H1 (cell line): ENCODE results near the gene CDKN2B. TPM values are rescaled to one million over a fixed set of nuclear protein-coding genes. Genes with fewer than 3 reads are reported as not detected.

Experiments used
- BACH1 ChIP-seq: IDR thresholded peaks from 2 replicates; pipeline ENCODE4 v1.6.1; 2012; ENCODE audit warnings: low read length, improper control_type of control experiment
- BRCA1 ChIP-seq: IDR thresholded peaks from 2 replicates; pipeline ENCODE4 v1.6.1; 2012; ENCODE audit warnings: low read depth, low read length, improper control_type of control experiment
- CTCF ChIP-seq, 3 experiments: IDR thresholded peaks; 1 replicate in 2 of 3; 2 replicates in 1 of 3; pipeline versions ENCODE4 v1.5.1 to v1.6.1; 2011; ENCODE audit warnings: low read length in 3 of 3, mild to moderate bottlenecking in 3 of 3, inconsistent platforms in 2 of 3, low read depth in 1 of 3, moderate library complexity in 1 of 3; ENCODE audit not compliant: insufficient read depth in 1 of 3; ENCODE audit errors: control extremely low read depth in 1 of 3
- POU5F1 ChIP-seq: IDR thresholded peaks from 2 replicates; pipeline ENCODE4 v1.6.1; 2011; ENCODE audit warnings: low read depth, mild to moderate bottlenecking, low read length, moderate library complexity
- SP2 ChIP-seq: IDR thresholded peaks from 2 replicates; pipeline ENCODE4 v1.6.1; 2012; ENCODE audit warnings: mild to moderate bottlenecking, low read length, inconsistent platforms
- TAF1 ChIP-seq: IDR thresholded peaks from 2 replicates; pipeline ENCODE4 v1.6.1; 2011; ENCODE audit warnings: mild to moderate bottlenecking, low read depth, low read length
- polyA plus RNA-seq, 7 experiments: library from polyadenylated mRNA; depleted of rRNA in 3 of 7; stranded (reverse) in 5 of 7; unstranded in 2 of 7; fragments of >200 nt in 5 of 7; fragments of 200-250 nt in 2 of 7; gene quantifications; 1 replicate in 5 of 7; 2 replicates in 1 of 7; 4 replicates in 1 of 7; pipeline versions ENCODE4 v1.2.1 to v1.2.3, GENCODE V29; 2011 to 2013; ENCODE audit warnings: missing spikeins in 2 of 7, mixed read lengths in 2 of 7
- total RNA-seq: library from RNA; stranded (reverse); fragmentation: NEBNext Ultra II Directional; extraction: Animal tissue kit (Norgen Biotek cat#: 25700); gene quantifications from 2 replicates; pipeline ENCODE4 v1.2.1, GENCODE V29; 2021
- TF ChIP-seq, protein P1 (sequence below): fragments of 300-600 bp; sonication (generic); IDR thresholded peaks from 2 replicates; pipeline ENCODE4 v1.7.1; 2012; ENCODE audit warnings: low read length, moderate library complexity, mild to moderate bottlenecking, inconsistent platforms; ENCODE audit not compliant: insufficient replicate concordance
- TF ChIP-seq, protein P2 (sequence below): IDR thresholded peaks from 2 replicates; pipeline ENCODE4 v1.6.1; 2011; ENCODE audit warnings: low read length, improper control_type of control experiment

CDKN2B gene
- total and polyA plus RNA-seq, 2 of the 8 experiments (the other 6 are each of a cell fraction or from before 2014, with no cell fraction given), result 0.20 to 0.88 TPM

GRCh38 chr9:22002038-22002437, 7.1 kb downstream of the CDKN2B start (continued):
- TF ChIP-seq, protein P1, sequence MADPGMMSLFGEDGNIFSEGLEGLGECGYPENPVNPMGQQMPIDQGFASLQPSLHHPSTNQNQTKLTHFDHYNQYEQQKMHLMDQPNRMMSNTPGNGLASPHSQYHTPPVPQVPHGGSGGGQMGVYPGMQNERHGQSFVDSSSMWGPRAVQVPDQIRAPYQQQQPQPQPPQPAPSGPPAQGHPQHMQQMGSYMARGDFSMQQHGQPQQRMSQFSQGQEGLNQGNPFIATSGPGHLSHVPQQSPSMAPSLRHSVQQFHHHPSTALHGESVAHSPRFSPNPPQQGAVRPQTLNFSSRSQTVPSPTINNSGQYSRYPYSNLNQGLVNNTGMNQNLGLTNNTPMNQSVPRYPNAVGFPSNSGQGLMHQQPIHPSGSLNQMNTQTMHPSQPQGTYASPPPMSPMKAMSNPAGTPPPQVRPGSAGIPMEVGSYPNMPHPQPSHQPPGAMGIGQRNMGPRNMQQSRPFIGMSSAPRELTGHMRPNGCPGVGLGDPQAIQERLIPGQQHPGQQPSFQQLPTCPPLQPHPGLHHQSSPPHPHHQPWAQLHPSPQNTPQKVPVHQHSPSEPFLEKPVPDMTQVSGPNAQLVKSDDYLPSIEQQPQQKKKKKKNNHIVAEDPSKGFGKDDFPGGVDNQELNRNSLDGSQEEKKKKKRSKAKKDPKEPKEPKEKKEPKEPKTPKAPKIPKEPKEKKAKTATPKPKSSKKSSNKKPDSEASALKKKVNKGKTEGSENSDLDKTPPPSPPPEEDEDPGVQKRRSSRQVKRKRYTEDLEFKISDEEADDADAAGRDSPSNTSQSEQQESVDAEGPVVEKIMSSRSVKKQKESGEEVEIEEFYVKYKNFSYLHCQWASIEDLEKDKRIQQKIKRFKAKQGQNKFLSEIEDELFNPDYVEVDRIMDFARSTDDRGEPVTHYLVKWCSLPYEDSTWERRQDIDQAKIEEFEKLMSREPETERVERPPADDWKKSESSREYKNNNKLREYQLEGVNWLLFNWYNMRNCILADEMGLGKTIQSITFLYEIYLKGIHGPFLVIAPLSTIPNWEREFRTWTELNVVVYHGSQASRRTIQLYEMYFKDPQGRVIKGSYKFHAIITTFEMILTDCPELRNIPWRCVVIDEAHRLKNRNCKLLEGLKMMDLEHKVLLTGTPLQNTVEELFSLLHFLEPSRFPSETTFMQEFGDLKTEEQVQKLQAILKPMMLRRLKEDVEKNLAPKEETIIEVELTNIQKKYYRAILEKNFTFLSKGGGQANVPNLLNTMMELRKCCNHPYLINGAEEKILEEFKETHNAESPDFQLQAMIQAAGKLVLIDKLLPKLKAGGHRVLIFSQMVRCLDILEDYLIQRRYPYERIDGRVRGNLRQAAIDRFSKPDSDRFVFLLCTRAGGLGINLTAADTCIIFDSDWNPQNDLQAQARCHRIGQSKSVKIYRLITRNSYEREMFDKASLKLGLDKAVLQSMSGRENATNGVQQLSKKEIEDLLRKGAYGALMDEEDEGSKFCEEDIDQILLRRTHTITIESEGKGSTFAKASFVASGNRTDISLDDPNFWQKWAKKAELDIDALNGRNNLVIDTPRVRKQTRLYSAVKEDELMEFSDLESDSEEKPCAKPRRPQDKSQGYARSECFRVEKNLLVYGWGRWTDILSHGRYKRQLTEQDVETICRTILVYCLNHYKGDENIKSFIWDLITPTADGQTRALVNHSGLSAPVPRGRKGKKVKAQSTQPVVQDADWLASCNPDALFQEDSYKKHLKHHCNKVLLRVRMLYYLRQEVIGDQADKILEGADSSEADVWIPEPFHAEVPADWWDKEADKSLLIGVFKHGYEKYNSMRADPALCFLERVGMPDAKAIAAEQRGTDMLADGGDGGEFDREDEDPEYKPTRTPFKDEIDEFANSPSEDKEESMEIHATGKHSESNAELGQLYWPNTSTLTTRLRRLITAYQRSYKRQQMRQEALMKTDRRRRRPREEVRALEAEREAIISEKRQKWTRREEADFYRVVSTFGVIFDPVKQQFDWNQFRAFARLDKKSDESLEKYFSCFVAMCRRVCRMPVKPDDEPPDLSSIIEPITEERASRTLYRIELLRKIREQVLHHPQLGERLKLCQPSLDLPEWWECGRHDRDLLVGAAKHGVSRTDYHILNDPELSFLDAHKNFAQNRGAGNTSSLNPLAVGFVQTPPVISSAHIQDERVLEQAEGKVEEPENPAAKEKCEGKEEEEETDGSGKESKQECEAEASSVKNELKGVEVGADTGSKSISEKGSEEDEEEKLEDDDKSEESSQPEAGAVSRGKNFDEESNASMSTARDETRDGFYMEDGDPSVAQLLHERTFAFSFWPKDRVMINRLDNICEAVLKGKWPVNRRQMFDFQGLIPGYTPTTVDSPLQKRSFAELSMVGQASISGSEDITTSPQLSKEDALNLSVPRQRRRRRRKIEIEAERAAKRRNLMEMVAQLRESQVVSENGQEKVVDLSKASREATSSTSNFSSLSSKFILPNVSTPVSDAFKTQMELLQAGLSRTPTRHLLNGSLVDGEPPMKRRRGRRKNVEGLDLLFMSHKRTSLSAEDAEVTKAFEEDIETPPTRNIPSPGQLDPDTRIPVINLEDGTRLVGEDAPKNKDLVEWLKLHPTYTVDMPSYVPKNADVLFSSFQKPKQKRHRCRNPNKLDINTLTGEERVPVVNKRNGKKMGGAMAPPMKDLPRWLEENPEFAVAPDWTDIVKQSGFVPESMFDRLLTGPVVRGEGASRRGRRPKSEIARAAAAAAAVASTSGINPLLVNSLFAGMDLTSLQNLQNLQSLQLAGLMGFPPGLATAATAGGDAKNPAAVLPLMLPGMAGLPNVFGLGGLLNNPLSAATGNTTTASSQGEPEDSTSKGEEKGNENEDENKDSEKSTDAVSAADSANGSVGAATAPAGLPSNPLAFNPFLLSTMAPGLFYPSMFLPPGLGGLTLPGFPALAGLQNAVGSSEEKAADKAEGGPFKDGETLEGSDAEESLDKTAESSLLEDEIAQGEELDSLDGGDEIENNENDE, result no peak
- no peak for TF ChIP-seq CTCF (IDR thresholded peaks at IDR 0.05; ENCODE audit: control extremely low read depth in 1 of 3, insufficient read depth in 1 of 3, low read depth in 1 of 3, low read length in 3 of 3)
- TF ChIP-seq, protein P2, sequence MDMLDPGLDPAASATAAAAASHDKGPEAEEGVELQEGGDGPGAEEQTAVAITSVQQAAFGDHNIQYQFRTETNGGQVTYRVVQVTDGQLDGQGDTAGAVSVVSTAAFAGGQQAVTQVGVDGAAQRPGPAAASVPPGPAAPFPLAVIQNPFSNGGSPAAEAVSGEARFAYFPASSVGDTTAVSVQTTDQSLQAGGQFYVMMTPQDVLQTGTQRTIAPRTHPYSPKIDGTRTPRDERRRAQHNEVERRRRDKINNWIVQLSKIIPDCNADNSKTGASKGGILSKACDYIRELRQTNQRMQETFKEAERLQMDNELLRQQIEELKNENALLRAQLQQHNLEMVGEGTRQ, result no peak
- TF ChIP-seq BRCA1, result no peak
- no peak for TF ChIP-seq TAF1
- TF ChIP-seq SP2, result no peak
- no peak for TF ChIP-seq POU5F1
- no peak for TF ChIP-seq BACH1
